Loucy (cell line): ENCODE data around the gene ZBED5.

ENCODE experiments used
- H2AFZ ChIP-seq: fragments of 200-600 bp; sonication (generic); 2 replicates; pipeline ENCODE4 v1.6.0; 2016; ENCODE audit warnings: antibody characterized with exemption, mild to moderate bottlenecking, low read length, moderate library complexity
- H3F3A ChIP-seq: fragments of 200-600 bp; 2 replicates; pipeline ENCODE4 v1.6.0; 2016; ENCODE audit warnings: antibody characterized with exemption, low read depth, mild to moderate bottlenecking
- H3K27me3 ChIP-seq: fragments of 200-600 bp; sonication (generic); 2 replicates; pipeline ENCODE4 v1.6.1; 2014; ENCODE audit warnings: low read length, mild to moderate bottlenecking; ENCODE audit not compliant: insufficient read depth, poor library complexity, severe bottlenecking
- H3K36me3 ChIP-seq: fragments of 200-600 bp; sonication (generic); 2 replicates; pipeline ENCODE4 v1.6.1; 2016; ENCODE audit warnings: low read length; ENCODE audit not compliant: insufficient read depth
- H3K4me1 ChIP-seq: fragments of 200-600 bp; sonication (generic); 2 replicates; pipeline ENCODE4 v1.5.1; 2014; ENCODE audit warnings: low read length, mild to moderate bottlenecking; ENCODE audit not compliant: insufficient read depth, poor library complexity, severe bottlenecking
- H3K4me2 ChIP-seq: fragments of 200-600 bp; sonication (generic); 2 replicates; pipeline ENCODE4 v1.6.0; 2014; ENCODE audit warnings: antibody characterized with exemption, low read length, low read depth, mild to moderate bottlenecking; ENCODE audit not compliant: poor library complexity, severe bottlenecking
- H3K4me3 ChIP-seq: fragments of 200-600 bp; sonication (generic); 2 replicates; pipeline ENCODE4 v1.5.1; 2014; ENCODE audit warnings: low read length, mild to moderate bottlenecking, mixed read lengths; ENCODE audit not compliant: poor library complexity, severe bottlenecking
- H3K79me2 ChIP-seq: fragments of 200-600 bp; sonication (generic); 2 replicates; pipeline ENCODE4 v1.6.1; 2014; ENCODE audit warnings: low read length; ENCODE audit not compliant: insufficient read depth
- H3K9ac ChIP-seq: fragments of 200-600 bp; sonication (generic); 2 replicates; pipeline ENCODE4 v1.6.0; 2014; ENCODE audit warnings: mild to moderate bottlenecking, low read depth, low read length, moderate library complexity; ENCODE audit not compliant: poor library complexity, severe bottlenecking
- H3K9me2 ChIP-seq: fragments of 200-600 bp; sonication (generic); replicated peaks from 2 replicates; pipeline ENCODE4 v1.6.1; 2016; ENCODE audit warnings: low read depth, low read length, mixed read lengths
- H3K9me3 ChIP-seq: fragments of 200-600 bp; sonication (generic); 2 replicates; pipeline ENCODE4 v1.6.1; 2014; ENCODE audit warnings: mild to moderate bottlenecking, antibody characterized with exemption, low read length, low read depth; ENCODE audit not compliant: insufficient read depth
- H4K20me1 ChIP-seq: fragments of 200-600 bp; sonication (generic); 2 replicates; pipeline ENCODE4 v1.6.0; 2014; ENCODE audit warnings: antibody characterized with exemption, low read length, mild to moderate bottlenecking; ENCODE audit not compliant: insufficient read depth, poor library complexity, severe bottlenecking
- CTCF ChIP-seq: fragments of 200-600 bp; sonication (generic); conservative IDR thresholded peaks from 2 replicates; pipeline ENCODE4 v1.5.1; 2014; ENCODE audit warnings: mild to moderate bottlenecking, antibody characterized with exemption, low read length
- EZH2phosphoT487 ChIP-seq: fragments of 200-600 bp; IDR thresholded peaks from 2 replicates; pipeline ENCODE4 v1.6.1; 2018; ENCODE audit warnings: antibody characterized with exemption, mild to moderate bottlenecking, moderate library complexity, borderline replicate concordance

The ZBED5 gene

GRCh38 chr11:10809373-10810160 is 48.3 kb downstream of the ZBED5 start:
- H3F3A ChIP-seq, result no peaks in the 10 kb centered on the region
- H3K9ac ChIP-seq, result peak overlapping the region; percentile 100
- H3K9me3 ChIP-seq, result no peaks in the 10 kb centered on the region
- peaks cover 53% of the 10 kb centered on the region for H3K79me2 ChIP-seq
- peak overlapping the region; percentile 92 for H3K4me2 ChIP-seq
- peak overlapping the region; percentile 92 for H2AFZ ChIP-seq
- TF ChIP-seq EZH2phosphoT487, result no peak
- TF ChIP-seq CTCF, result no peak
- H4K20me1 ChIP-seq, result peaks cover 33% of the 10 kb centered on the region
- H3K4me1 ChIP-seq, result peaks cover 36% of the 10 kb centered on the region
- H3K9me2 ChIP-seq, result no peaks in the 10 kb centered on the region
- H3K4me3 ChIP-seq, result peak overlapping the region; percentile 82
- peaks cover 8% of the 10 kb centered on the region for H3K27me3 ChIP-seq
- peaks cover 28% of the 10 kb centered on the region for H3K36me3 ChIP-seq

GRCh38 chr11:10808553-10809372 is 49.1 kb downstream of the ZBED5 start, which contains the start of gene EIF4G2:
TSS of gene EIF4G2 (minus strand) at chr11:10808926.
- Histone ChIP-seq H3K4me2 (peak within 1 kb of the TSS; percentile 98), H3K79me2 (peaks cover 61% of the 10 kb centered on the region), H3K9me2 (no peaks in the 10 kb centered on the region), H3K36me3 (peaks cover 36% of the 10 kb centered on the region), H3F3A (no peaks in the 10 kb centered on the region), H3K4me3 (peak within 1 kb of the TSS; percentile 82), H3K27me3 (peaks cover 8% of the 10 kb centered on the region), H4K20me1 (peaks cover 41% of the 10 kb centered on the region), H3K4me1 (peaks cover 44% of the 10 kb centered on the region), H2AFZ (peak within 1 kb of the TSS; percentile 92), H3K9ac (peak within 1 kb of the TSS; percentile 100), H3K9me3 (no peaks in the 10 kb centered on the region)
- TF ChIP-seq EZH2phosphoT487 (no peak), CTCF (no peak)

- no peaks in the 10 kb centered on the region for H3K9me2 ChIP-seq
- peak overlapping the region; percentile 57; the same call in 1 of the 2 replicates for H2AFZ ChIP-seq
- peaks cover 47% of the 10 kb centered on the region for H4K20me1 ChIP-seq
- H3K9me3 ChIP-seq, result no peaks in the 10 kb centered on the region
- peaks cover 8% of the 10 kb centered on the region for H3K27me3 ChIP-seq
- peak overlapping the region; percentile 98 for H3K4me2 ChIP-seq
- H3K4me1 ChIP-seq, result peaks cover 50% of the 10 kb centered on the region
- H3F3A ChIP-seq, result no peaks in the 10 kb centered on the region
- peak overlapping the region; percentile 82 for H3K4me3 ChIP-seq
- TF ChIP-seq CTCF, result no peak
- no peak for TF ChIP-seq EZH2phosphoT487
- peaks cover 42% of the 10 kb centered on the region for H3K36me3 ChIP-seq
- peak overlapping the region; percentile 100 for H3K9ac ChIP-seq
- H3K79me2 ChIP-seq, result peaks cover 67% of the 10 kb centered on the region
Observed at GRCh38 chr11:10808235-10808552, 49.7 kb downstream of the ZBED5 start.
